HG03103 (cell line): ENCODE data around the gene TMEM171.

Experiments
- ATAC-seq: cut with Tn5 transposase; IDR thresholded peaks from one replicate; pipeline ENCODE4 v1.9.1; 2021; ENCODE audit warnings: low read depth; ENCODE audit not compliant: unreplicated experiment

The TMEM171 gene

DNA sequence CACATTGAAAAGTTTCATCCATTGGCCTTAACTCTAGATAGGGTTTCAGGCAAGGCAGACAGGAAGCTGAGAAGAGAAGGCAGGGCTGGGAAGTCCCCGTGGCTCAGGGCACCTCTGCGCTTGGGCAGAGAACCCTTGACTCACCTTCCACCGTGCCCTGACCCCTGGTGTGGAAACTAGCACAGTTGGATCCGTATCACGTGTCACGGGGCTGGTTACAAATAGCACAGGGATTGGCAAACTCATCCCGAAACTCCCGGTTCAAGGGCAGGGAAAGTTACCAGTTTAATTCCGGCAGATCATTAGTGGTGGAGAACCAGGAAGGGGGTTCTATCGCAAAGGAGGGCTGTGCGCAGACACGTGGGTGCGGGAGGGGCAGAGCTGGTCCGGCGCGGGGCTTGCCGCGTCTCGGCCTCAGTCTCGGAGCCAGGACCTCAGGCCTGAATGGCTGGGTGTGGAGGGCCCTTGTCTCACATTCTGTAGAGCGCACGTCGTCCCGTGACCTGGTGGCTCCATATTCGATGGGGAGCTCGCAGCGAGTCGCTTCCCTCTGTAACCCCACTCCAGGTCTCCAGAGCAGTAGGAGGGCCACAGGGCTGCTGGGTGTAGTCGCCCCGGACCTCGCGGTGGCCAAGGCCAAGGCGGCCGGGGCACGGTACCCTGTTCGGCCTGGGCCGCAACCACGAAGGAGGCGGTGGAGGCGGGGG is 771 bp upstream of the TMEM171 start:
- ATAC-seq: no peak

DNA sequence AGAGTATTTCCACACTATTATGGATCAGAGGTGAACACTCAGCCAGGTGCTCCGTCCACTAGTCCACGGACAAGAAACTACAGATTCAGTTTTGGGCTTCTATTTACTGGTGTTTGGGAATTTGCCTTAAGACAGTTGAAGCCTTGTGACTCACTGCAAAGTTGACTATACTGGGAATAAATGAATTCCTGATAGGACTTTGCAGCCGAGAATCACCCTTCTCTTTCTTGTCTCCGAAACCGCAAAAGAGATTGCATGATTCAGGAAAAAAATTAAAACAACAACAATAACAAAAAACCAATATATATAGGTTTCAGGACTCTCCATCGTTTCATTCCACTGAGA is 716 bp downstream of the TMEM171 start:
- no peak for ATAC-seq

DNA sequence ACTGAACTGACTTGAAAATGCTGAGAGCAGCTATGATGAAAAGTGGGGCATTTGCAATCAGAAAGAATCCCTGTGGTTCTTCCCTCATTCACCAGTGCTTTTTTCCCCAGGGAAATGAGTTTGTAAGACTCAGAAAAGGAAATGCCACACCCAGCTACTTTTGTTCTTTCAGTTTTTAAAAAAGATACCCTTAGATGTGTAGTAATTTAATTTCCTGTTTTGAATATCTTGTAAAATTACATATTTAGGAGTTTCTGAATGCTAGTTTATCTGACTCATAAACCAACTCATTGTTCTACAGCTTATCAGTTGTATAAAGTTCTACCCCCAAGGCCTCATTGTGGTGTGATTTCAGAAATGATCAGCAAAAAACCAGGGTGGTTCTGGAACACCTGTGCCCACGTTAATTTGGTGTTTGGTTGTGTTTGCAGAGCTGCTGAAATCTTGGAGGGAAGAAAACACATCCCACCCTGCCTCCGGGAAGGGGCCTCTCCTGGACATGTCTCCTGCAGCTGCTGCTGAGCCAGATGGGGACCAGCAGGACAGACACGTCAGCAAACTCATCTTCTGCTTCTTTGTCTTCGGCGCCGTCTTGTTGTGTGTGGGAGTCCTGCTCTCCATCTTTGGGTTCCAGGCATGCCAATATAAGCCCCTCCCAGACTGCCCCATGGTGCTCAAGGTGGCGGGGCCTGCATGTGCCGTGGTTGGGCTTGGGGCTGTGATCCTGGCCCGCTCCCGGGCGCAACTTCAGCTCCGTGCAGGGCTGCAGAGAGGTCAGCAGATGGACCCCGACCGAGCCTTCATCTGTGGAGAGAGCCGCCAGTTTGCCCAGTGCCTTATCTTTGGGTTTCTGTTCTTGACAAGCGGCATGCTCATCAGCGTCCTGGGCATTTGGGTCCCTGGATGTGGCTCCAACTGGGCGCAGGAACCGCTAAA is 2.8 kb downstream of the TMEM171 start:
- ATAC-seq: no peak

DNA sequence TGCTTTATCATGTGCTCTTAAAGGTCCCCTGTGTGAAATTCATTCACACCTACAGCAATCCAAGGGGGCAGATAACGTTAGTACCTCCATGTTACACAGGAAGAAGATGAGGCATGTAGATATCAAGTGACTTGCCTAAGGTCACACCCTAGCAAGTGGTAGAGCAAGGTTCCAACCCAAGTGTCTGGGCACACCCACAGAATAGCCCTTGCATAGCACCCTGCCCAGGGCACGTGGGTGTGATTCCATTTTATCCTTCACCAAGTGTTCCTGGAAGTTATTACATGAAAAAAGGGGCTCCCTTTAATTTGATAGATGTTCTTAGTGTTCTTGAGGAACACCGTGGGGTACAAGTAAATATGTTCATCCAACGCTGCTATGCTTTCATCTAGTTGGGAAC is 4.9 kb downstream of the TMEM171 start:
- no peak for ATAC-seq

DNA sequence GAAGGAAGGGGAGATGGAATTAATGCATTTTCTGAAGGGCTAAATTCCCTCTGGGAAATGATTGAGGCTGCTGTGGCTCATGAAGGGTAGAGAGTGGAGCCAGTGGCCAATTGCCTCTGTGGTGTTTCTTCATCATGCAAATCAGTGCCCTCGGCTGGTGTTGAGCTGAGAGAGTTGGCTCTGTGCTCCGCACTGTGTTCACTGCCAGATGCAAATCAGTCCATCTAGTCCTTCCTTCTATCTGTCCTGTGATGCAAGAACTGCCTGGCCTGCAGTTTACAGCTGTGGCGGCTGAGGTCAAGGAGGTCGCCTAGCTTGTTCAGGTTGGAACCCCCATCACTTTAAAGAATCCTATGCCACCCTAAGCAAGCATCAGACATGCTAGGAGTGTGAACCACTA is 6.0 kb downstream of the TMEM171 start:
- ATAC-seq: no peak

DNA sequence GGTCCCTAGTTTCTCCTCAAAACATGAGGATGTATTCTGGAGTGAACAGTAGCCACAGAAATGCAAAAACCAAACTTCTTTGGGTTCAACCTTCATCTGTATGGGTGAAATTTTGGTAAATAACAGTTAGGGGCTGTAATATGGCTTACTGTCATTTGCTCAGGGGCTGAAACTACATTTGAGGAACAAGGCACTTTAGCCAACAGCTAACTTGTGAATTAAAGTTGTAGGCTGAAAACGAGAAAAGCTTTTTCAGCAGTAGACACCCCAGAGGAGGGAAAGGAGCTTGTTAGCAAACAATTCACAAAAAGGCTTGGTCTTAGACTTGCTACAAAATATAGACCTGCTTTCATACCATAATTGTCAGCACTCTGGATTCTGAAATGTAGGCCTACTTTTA is 6.6 kb downstream of the TMEM171 start:
- ATAC-seq: no peak

DNA sequence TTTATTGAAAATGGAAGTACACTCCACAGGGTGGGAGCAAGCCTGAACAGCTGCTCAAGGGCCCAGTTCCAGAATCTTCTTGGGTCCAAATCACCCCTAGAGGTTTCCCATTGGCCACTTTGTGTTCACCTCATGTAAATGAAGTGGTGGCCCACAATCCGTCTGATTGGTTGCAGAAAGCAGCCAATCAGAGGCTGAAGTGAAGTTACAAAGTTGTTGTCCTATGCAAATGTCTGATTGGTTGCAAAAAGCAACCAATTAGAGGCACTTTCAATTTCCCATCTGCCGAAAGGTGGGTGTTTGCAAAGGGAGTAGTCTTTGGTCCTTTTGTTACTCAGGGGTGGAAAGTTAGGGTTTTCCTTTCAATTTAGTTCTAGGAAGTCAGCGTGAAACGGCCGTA is 8.8 kb downstream of the TMEM171 start:
- no peak for ATAC-seq

DNA sequence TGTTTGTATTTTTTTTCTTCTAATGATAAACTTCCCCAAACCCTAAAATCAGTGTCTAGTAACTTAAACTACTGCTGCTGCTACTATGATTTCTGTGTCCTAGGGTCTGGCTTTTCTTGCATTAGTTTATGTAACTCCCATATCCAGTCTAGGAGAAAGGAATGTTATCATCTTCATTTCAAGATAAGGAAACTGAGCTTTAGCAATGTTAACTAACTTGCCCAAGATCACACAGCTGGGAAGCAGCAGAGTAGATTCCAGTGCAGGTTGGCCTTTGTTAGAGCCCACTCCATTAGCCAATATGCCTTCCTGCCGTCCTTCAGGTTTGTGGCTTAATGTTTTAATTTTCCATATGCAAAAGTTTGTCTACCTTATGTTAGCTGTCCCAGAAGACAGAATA is 10.4 kb downstream of the TMEM171 start:
- ATAC-seq: no peak

DNA sequence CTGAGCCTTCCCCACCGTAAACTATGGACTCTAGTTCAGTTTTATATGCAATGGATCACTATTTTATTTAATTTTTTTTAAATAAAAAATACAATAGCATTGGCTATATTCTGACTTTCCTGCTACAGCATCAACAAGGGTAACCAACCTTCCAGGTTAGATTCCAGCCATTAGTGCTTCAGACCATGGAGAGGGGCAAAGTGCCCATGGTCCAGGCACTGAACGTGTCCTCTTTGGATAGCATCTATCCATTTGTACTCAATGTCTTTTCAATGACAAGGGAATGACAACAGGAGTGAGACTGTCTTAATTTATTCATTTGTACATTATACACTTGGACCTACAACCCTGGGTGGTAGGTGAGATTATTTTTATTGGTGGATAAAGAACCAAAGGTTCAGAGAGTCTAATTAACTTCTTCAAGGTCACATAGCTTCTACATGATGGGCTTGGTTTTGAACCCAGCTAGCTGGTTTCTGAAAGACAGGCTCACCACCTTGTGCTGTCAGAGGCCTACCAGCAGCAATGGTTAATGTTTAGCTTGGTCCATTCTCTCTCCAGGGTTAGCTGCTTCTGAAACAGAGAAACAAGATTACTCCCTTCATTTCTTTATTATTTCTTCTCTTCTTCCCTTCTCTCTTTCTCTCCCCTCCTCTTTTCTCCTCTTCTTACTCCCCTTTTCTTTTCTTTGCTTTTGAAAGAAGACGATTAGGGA is 11.5 kb downstream of the TMEM171 start:
- no peak for ATAC-seq

DNA sequence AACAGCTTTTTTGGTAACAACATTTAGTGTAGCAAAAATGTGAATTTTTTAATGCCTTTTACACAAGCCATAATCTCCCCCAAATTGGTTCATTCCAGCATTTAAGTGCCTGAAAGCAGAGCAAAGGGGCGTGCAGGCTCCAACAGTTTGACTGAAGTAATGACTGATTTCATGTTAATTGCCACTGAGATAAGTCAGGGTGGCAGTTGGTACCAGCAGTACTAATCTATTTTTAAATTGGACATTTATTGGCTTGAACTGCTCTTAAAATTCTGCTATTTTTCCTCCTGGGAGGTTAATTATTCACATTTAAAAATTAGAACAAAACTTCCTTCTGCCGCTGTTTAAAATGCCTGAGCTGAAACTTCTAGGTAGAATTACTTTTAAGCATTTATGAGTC is 12.4 kb downstream of the TMEM171 start:
- ATAC-seq: no peak

DNA sequence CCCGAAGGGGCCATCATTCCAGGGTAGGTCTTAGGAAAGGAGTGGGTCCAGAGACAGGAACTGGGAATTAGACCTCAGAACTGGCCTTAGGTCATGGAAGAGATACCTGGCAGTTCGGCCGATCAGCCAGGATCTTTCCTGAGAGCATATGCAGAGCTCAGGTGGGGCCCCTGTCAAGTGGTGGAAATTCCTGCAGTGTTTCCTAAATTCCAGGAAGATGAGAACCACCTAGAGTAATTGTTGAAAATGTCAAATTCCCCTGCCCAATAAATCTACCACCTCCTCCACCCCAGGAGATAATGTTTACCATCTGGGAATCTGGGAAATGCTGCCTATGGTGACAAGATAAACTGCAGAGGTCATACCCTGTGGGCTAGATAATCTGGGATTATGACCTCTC is 14.6 kb downstream of the TMEM171 start:
- ATAC-seq: no peak

DNA sequence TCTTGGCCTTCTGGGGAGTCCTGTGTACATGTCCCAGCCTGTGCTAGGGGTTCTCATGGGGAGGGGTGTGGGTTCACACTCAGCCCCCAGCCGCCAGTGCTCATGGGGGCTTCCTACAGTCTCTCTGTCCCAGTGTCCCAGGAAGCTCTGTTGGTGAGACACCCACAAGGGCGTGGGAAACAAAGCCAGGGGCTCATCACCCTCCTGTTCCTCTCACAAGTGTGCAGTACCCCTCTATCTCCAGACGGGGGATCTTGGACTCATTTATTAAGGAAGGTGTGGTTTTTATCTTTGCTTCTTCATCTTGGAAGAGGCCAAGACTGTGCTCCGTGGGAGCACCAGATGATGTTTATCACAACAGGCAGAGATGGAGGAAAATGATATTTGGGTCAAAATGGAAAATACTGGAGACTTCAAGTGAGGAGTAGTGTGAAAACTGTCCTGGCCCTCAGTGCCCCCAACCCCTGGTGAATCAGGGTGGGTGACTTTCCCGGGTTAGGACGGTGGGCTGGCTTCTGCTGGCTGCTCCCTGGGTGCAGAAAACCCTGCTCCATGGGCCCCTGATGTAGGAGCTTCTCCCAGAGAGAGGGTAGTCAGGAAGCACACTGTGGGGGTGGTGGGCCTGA is 15.2 kb downstream of the TMEM171 start:
- ATAC-seq: no peak

DNA sequence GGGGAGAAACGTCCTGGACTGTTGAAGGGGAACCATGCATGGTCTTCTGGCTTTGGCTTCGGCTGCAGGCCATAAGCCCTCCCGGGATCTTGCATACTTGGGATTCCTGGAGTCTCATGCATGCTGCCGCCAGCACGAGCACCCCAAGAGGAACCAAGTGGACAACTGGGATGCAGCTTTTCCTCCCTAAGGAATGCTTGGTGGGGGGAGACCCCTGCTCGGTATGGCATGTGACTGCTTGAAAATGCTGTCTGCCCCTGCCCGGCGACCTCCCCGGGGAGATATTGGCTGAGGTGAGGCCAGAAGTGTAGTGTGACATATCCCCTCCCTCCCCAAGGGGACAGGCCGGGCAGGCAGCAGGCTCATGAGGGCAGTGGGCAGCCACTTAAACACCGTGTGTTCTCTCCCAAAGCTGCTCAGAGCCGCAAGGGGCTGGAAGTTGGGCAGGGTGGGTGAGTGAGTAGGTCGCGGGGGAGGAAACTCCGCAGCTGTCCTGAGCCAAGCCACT is 15.7 kb downstream of the TMEM171 start:
- ATAC-seq: no peak

DNA sequence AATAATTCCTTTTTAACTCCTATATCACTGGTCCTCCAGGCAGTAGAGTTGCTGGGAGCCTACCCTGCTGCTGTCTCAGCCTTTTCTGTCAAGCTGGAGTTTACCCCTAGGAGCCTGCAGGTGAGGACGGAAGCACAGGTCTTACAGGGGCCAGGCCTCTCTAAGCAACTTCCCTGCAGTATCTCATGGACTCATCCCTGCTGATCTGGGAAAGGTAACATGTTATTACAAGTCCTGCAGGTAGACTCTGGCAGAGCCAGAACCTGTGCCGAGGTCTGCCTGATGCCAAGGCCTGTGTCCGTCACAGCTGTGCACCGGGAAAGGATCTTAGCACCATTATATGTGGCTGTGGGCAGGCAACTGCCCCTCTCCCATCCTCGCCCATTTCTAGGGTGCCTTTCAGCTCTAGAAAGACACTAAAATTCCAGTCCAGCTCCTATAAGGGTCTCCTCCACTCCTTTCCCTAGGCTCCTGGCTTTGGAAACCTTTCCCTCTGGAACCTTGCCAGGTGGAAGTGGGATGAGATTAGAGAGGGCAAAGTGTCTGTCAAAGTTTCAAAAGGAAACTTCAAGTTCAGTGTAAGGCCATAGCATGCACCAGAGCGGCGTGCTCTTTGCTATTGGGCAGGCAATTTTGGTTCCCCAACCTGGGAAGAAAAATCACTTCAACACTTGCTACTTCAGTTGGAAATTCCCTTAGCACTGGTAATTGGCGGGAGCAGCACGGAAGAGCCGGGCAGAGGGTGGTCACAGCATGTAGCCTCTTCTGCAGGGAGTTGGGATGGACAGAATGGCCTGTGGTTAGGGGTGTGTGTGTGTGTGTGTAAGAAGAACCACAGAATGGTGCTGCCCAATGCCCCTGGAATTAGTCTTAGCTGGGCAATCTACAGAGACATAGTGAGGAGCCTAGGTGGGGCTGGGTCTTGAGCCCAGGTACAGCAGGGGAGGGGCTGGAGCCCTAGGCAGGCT is 17.5 kb downstream of the TMEM171 start:
- ATAC-seq: no peak

DNA sequence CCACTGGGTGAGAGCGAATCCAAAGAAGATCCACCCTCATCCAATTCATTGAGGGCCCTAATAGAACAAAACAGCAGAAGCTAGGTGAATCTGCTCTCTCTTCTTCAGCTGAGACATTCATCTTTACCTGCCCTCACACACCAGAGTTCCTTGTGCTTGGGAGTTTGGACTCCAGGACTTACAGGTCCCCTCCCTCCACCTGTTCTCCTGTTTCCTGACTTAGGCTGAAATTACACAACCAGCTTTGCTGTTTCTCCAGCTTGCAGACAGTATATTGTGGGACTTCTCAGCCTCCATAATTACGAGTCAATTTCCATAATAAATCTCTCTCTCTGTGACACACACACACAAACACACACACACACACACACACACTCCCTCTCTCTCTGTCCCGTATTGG is 19.1 kb downstream of the TMEM171 start:
- ATAC-seq: no peak

DNA sequence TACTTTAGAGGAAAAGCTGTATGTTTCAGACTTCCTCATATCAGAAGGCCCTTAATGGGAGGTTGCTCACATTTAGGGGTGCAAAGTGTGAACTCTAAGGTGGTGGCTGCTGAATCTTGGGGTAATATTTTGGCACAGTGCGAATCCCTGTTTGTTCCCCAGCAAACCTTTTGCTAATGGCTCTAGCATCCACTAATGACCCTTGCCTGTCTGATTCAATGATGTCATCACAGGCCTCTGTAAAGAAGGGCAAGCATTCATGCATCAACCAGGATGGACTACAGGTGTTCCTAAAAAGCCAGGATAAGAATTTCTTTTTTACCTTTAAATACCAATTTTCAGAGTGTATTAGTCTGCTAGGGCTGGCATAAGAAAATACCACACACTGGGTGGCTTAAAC is 20.4 kb downstream of the TMEM171 start:
- no peak for ATAC-seq

DNA sequence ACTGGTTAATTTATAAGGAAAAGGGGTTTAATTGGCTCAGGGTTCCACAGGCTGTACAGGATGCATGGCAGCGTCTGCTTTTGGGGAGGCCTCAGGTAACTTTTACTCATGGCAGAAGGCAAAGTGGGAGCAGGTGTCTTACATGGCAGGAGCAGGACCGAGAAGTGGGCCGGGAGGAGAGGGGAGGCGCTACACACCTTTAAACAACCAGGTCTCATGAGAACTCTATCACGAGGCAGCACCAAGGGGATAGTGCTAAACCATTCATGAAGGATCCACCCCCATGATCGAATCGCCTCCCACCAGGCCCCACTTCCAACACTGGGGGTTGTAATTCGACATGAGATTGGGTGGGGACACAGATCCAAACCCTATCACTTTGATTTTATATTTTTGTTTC is 21.7 kb downstream of the TMEM171 start:
- ATAC-seq: no peak

DNA sequence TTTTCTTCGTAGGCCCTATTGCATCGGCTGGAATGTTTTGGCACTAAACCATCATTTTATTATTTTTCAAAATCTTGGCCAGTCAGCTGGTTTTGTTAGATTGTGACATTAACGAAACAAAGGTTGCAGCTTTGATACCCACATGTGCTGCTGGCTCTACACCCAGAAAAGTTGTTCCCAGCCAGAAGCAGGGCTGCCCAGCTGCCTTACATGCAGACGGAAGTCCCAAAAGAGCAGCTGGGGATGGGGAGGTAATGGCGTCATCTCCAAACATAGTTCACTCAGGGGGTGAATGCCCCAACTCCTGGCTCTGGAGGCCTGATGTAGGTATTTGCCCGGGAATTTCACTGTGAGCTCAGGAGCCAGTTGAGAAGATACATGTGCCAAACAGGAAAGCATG is 23.3 kb downstream of the TMEM171 start:
- ATAC-seq: no peak

DNA sequence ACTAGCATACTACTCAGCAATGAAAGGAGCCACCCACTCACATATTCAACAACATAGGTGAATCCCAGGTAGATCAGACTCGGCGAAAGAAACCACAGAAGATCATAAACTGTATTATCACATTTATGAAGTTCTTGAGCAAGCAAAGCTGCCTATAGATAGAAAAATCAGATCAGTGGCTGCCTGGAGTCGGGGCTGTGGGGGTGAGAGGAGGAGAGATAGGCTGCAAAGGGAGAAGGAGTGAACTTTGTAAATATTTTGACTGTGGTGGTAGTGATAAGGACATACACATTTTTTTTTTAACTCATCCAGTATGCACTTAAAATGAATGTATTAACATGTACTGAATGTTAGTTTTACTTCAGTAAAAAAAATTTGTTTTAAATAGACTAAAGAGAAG is 29.2 kb downstream of the TMEM171 start:
- no peak for ATAC-seq

DNA sequence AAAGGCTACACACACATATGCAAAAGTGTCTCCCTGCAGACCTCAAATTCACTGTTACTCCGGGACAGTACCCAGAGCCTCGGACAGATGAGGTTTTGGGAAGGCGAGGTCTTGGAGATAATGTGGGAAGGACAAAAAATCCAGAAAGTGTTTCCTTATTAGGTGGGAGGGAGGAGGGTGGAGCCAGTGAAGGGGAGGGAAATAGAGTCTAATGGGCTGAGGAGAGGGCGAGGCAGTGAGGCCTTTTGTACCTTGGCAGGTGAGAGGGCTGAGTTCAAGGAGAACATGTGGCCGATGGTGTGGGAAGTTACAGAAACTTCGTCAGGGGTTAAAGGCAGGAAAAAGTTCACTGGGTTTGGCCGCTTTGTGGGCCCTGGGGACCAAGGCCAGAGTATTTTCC is 30.5 kb downstream of the TMEM171 start:
- no peak for ATAC-seq
